NCI-H524 treated with DMSO at 0.1 percent for 48 hours (cell line): ENCODE data around the gene PSG1.
"Not testable (repeated sequence)": the region's sequence is repeated elsewhere in the genome, so short reads cannot be mapped to it uniquely, and the experiment has no call there.

Experiments used
- DNase-seq: peaks from one replicate; lab custom pipeline; 2025; lab: John Stamatoyannopoulos, UW

The PSG1 gene

GRCh38 chr19:42819960-42820650 is 59.4 kb downstream of the PSG1 start:
- DNase-seq, result not testable (repeated sequence)

GRCh38 chr19:42816894-42817293 is 62.6 kb downstream of the PSG1 start:
- DNase-seq, result no peak
